HG03095 (cell line): ENCODE measurements around the gene TGFA.
"Not testable (repeated sequence)": the region's sequence is repeated elsewhere in the genome, so short reads cannot be mapped to it uniquely, and the experiment has no call there.

Experiments used
- ATAC-seq: cut with Tn5 transposase; IDR thresholded peaks from one replicate; pipeline ENCODE4 v1.9.1; 2021; ENCODE audit warnings: moderate library complexity; ENCODE audit not compliant: unreplicated experiment

Gene TGFA

DNA sequence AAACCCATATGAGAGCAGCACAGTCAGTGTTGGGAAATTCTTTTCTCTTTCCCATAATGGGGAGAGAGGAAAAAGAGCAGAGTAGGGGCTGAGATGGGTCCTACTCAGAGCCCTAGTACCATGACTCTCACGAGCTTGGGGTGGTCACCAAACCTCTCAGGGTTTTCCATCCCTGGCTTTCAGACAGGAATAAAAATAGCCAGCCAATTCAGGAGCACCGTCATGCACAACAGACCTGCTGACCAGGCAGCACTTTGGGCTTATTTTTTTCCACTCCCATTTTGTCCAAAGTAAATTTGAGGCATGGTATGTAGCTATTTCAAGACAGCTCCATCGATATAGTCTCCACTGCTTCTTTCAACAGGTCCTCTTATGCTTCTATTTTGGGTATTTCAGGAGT lies 86.4 kb downstream of the TGFA start:
- no peak for ATAC-seq

GRCh38 chr2:70466647-70467046 lies 87.0 kb downstream of the TGFA start:
- ATAC-seq: not testable (repeated sequence)

DNA sequence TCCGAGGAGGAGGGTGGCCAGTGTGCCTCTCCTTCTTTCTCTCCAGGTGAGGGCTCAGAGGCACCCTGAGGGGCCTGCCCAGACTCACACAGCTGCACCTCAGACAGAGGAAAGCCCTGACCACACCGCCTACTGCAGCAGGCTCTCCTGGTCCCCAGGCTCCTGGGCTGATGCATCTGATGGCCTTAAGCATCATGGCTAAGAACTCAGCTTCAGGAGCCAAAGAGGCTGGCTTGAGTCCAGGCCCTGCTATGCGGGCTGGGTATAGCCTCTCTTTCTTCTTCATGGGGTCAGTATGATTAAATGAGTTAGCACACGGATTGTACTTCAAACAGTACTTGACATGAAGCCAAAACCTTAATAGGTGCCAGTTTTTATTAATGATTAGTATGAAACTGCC lies 89.6 kb downstream of the TGFA start:
- no peak for ATAC-seq

DNA sequence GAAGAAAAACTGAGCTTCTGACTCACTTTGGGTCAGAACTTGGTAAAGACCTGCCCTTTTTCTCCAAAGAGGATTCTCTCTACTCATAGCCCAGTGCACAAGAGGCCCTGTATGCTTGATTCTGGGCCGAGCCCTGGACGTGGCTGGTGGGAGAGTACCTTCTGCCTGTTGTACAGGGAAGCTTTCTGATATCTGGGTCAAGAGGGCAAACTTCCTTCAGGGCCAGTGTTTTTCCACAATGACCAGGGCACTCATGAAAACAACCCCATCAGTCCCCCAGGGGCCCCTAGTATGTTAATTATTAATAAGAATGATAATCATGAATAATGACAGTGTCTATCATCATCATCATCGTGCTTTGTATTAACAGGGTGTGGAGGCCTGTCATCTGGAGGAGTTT lies 90.0 kb downstream of the TGFA start:
- ATAC-seq: no peak

GRCh38 chr2:70461981-70462876 lies 91.4 kb downstream of the TGFA start:
- no peak for ATAC-seq

DNA sequence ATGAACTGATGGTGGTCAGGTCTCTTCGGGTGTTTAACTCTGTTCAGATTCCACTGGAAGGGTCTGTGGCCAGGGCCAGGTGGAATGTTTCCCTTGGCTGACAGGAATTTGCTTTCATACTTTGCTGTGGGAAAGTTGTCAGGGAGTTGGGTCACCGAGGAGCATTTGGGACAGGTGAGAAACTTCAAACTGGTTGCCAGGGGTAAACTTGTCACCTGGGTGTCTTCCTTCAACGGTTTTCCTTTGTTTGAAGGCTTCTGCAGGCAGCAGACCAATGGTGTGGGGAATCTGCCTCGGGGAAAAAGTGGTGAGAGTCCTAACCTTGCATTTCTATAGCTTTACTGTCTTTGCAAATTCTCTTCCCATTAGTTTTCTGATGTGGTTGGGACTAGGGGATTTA lies 92.2 kb downstream of the TGFA start:
- no peak for ATAC-seq

- ATAC-seq: no peak
These were observed 93.3 kb downstream of the TGFA start for GRCh38 chr2:70460333-70460732.

- no peak for ATAC-seq
These were observed 95.0 kb downstream of the TGFA start for GRCh38 chr2:70458661-70459060.

DNA sequence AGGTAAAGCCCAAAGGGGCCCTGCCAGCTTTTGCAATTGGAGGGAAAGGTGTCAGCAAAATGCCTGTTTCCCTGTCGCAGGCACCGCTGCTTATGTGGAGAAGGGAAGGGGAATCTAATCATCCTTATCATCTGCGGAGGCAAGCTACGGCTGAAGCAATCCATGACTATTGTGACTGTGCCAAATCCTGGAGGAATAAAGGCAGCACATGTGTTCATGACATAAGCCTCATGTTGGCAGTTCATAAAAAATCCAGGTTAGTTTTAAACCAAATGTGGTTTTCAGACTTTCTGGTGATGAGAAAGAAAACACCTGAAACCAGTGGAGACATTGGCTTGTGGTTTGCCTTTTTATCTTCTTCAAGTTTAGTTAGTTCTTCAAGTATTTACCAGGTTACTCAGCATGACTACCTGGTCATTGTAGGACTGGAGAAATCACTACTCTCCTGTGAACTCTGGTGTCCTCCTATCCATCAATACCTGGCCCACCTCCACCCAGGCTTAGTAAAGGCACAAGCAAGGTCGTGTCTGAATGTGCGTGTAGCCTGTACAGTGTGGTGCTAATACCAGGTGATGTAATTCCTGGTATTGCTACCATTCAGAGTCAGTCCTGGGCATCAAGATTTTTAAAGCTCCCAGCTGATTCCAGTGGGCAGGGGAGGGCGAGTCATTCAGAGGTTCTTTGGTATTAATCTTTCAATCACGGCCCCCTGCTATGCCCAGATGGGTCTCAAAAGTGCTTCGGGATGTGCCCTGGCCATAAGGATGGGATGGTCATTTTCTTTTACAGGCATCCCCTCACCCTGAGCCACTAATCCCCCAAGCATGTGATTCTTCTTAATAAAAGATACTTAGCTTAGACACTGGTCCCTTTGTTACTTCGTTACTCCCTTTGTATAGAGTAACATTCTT lies 96.8 kb downstream of the TGFA start:
- no peak for ATAC-seq

- ATAC-seq: no peak
These were observed 98.6 kb downstream of the TGFA start for GRCh38 chr2:70454936-70455544.

DNA sequence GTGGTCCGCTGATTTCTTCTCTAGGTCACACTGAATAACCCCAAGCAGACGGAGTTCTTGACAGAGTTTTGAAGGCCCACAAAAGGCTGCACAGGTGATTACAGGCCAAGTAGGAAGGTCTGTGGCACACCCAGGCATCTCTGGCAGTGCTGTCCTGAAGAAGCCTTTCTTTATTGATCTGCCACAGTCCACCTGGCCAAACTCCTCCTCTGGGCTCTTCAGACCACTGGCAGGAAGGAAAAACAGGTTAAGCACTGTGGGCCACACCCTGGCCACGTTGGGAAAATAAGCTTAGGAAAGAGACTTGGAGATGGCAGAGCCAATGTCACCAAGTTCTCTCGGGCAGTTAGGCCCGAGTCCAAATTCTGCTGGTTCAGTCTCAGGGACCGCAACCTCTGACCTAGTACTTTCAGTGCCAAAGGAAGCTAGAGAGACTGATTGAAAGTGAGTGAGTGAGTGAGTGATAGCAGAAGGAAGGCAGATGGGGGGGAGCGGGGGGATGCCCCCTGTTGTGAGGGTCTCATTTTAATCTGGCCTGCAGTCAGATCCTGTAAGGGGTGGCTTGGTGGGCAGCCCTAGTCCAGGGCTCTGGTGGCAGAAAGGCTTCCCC lies 102.9 kb downstream of the TGFA start:
- no peak for ATAC-seq

GRCh38 chr2:70448041-70448440 lies 105.6 kb downstream of the TGFA start:
- no peak for ATAC-seq

GRCh38 chr2:70443726-70444125 lies 109.9 kb downstream of the TGFA start:
- ATAC-seq: no peak

GRCh38 chr2:70443078-70443465 lies 110.6 kb downstream of the TGFA start:
- no peak for ATAC-seq

DNA sequence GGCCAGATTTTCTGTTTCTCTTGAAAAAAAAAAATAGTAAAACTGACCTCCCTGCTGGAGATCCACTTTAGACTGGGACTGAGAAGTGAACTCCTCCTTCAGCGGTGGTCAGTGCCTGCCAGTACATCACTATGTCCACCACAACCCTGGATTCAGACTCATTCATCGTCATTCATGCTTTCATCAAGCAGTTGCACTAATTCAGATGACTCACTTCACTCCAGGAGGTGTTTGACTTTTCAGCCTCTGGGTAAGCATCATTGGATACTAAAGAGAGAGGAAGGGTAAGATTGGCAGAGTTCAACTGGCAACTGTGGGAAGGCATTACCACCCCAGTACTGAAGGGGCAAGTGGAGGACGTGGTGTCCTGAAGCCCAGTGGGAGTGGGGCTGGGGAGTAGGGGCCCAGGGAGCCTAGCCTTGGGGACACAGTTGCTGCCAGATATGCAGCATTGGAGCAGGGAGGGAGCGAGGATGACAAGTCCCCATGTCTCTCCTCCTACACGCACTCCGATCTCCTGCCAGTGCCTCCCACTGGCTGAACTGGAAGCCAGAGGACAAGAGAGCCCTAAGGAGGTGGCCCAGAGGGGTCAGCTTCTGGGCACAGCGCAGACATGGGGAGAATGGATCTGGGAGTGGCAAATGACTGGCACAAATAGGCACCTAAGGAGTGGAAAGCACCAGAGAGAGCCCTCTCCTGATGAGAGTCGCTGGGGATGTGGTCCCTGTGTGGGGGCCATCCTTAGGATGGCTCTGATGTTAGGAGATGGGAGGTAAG lies 111.1 kb downstream of the TGFA start:
- no peak for ATAC-seq

- ATAC-seq: no peak
These were observed 113.0 kb downstream of the TGFA start for GRCh38 chr2:70440621-70441020.

DNA sequence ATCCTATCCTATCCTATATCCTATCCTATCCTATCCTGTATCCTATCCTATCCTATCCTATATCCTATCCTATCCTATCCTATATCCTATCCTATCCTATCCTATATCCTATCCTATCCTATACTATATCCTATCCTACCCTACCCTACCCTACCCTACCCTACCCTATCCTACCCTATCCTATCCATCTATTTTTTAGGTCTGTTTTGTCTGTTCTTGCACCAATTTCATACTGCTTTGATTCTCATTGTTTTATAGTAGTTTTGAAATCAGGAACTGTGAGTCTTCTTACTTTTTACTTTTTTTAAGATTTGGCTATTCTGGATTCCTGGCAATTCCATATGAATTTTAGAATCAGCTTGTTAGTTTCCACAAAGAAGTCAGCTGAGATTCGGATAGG lies 118.5 kb downstream of the TGFA start:
- ATAC-seq: no peak

- no peak for ATAC-seq
These were observed 120.3 kb downstream of the TGFA start for GRCh38 chr2:70433315-70433714.

- ATAC-seq: no peak
These were observed 121.8 kb downstream of the TGFA start for GRCh38 chr2:70431716-70432347.

DNA sequence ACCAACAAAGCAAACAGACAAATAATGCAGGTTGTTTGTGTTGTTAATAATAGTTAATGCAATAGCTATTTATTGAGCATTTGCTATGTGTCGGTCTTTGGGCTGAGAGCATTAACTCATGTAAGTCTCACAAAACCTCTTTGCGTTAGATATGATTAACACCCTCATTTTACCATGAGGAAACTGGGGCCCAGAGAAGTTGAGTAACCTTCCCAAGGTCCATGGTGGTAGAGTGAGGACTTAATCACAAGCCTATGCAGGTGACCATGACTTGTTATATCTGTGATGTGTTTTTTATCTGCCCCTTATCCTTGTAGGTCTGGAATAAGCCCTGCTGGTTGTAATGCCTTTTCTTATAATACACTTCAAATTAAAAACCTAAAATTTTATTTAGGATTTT lies 127.3 kb downstream of the TGFA start:
- ATAC-seq: no peak
